Neural crest cell (in vitro differentiated cells): ENCODE data around the gene PER1. TPM values are rescaled to one million over a fixed set of nuclear protein-coding genes. Genes with fewer than 3 reads are reported as not detected.

Source experiments
- DNase-seq: peaks from one replicate; pipeline ENCODE4 v3.0.0; 2021; ENCODE audit warnings: low read depth, mixed read lengths, low spot score
- H3K27ac Mint-ChIP-seq: one replicate; pipeline ENCODE4 v1.8.0; 2021; ENCODE audit warnings: mild to moderate bottlenecking, mixed read lengths; ENCODE audit not compliant: unreplicated experiment
- H3K27me3 Mint-ChIP-seq: 2 replicates; pipeline ENCODE4 v1.8.0; 2021; ENCODE audit warnings: low read depth, mild to moderate bottlenecking, mixed read lengths
- H3K36me3 Mint-ChIP-seq: 2 replicates; pipeline ENCODE4 v1.8.0; 2021; ENCODE audit warnings: low read depth, mild to moderate bottlenecking, mixed read lengths
- H3K4me1 Mint-ChIP-seq: 2 replicates; pipeline ENCODE4 v1.8.0; 2021; ENCODE audit warnings: mixed read lengths
- H3K4me3 Mint-ChIP-seq: one replicate; pipeline ENCODE4 v1.8.0; 2021; ENCODE audit warnings: mild to moderate bottlenecking, mixed read lengths
- H3K9me3 Mint-ChIP-seq: 2 replicates; pipeline ENCODE4 v1.8.0; 2021; ENCODE audit warnings: mixed read lengths
- CTCF ChIP-seq: fragments of 200-600 bp; sonication (generic); conservative IDR thresholded peaks from 2 replicates; pipeline ENCODE4 v1.5.0; 2021; ENCODE audit warnings: antibody characterized with exemption, mild to moderate bottlenecking
- total RNA-seq: library from RNA; stranded (reverse); gene quantifications from 2 replicates; pipeline ENCODE4 v1.2.1, GENCODE V29; 2021

PER1 gene
- total RNA-seq, 1 donor from 2014 or later, result 38.3 TPM

- Mint-ChIP-seq H3K27ac (peak overlapping the region; percentile 78), H3K36me3 (peaks cover 4% of the 10 kb centered on the region)
- DNase-seq, result no peak
Observed at GRCh38 chr17:8147141-8147804, 4.9 kb downstream of the PER1 start.

GRCh38 chr17:8146381-8147140 is 5.6 kb downstream of the PER1 start:
- DNase-seq, result no peak
- peaks cover 4% of the 10 kb centered on the region for H3K36me3 Mint-ChIP-seq
- H3K27me3 Mint-ChIP-seq, result no peaks in the 10 kb centered on the region
- H3K4me1 Mint-ChIP-seq, result peaks cover 3% of the 10 kb centered on the region
- H3K9me3 Mint-ChIP-seq, result no peaks in the 10 kb centered on the region
- peak overlapping the region; percentile 78 for H3K27ac Mint-ChIP-seq
- H3K4me3 Mint-ChIP-seq, result peak overlapping the region; percentile 61
- no peak for TF ChIP-seq CTCF

More at GRCh38 chr17:8147141-8147804, 4.9 kb downstream of the PER1 start:
- H3K4me1 Mint-ChIP-seq, result peaks cover 6% of the 10 kb centered on the region
- no peaks in the 10 kb centered on the region for H3K9me3 Mint-ChIP-seq
- TF ChIP-seq CTCF, result no peak
- H3K27me3 Mint-ChIP-seq, result no peaks in the 10 kb centered on the region
- H3K4me3 Mint-ChIP-seq, result no peak overlapping the region

- Mint-ChIP-seq H3K27ac (no peak overlapping the region), H3K9me3 (no peaks in the 10 kb centered on the region), H3K4me1 (no peaks in the 10 kb centered on the region), H3K27me3 (no peaks in the 10 kb centered on the region), H3K4me3 (peak overlapping the region; percentile 61), H3K36me3 (peaks cover 4% of the 10 kb centered on the region)
- DNase-seq, result no peak
- no peak for TF ChIP-seq CTCF
Observed at GRCh38 chr17:8145811-8146210, 6.4 kb downstream of the PER1 start.

GRCh38 chr17:8144401-8145231 is 7.6 kb downstream of the PER1 start:
- no peak overlapping the region for H3K27ac Mint-ChIP-seq
- H3K9me3 Mint-ChIP-seq, result no peaks in the 10 kb centered on the region
- no peaks in the 10 kb centered on the region for H3K4me1 Mint-ChIP-seq
- no peak for DNase-seq
- no peak for TF ChIP-seq CTCF
- peaks cover 4% of the 10 kb centered on the region for H3K36me3 Mint-ChIP-seq
- H3K27me3 Mint-ChIP-seq, result no peaks in the 10 kb centered on the region
- H3K4me3 Mint-ChIP-seq, result no peak overlapping the region

GRCh38 chr17:8143581-8144400 is 8.4 kb downstream of the PER1 start:
- Mint-ChIP-seq H3K4me1 (no peaks in the 10 kb centered on the region), H3K27ac (peak overlapping the region; percentile 19), H3K36me3 (peaks cover 4% of the 10 kb centered on the region), H3K27me3 (no peaks in the 10 kb centered on the region), H3K9me3 (no peaks in the 10 kb centered on the region), H3K4me3 (no peak overlapping the region)
- DNase-seq, result no peak
- TF ChIP-seq CTCF, result no peak
